ELF-1 (cell line): ENCODE measurements around the gene ZFYVE9.
"Not testable (repeated sequence)": the region's sequence is repeated elsewhere in the genome, so short reads cannot be mapped to it uniquely, and the experiment has no call there.

Experiments used
- DNase-seq: peaks from one replicate; pipeline ENCODE4 v3.0.0-alpha.2; 2016; ENCODE audit warnings: low read depth, low spot score

ZFYVE9 gene

GRCh38 chr1:52145137-52145536, 3.2 kb downstream of the ZFYVE9 start:
- no peak for DNase-seq

- not testable (repeated sequence) for DNase-seq
Measured at GRCh38 chr1:52150445-52150844, 8.6 kb downstream of the ZFYVE9 start.

- no peak for DNase-seq
Measured at GRCh38 chr1:52150946-52151345, 9.1 kb downstream of the ZFYVE9 start.

- no peak for DNase-seq
Measured at GRCh38 chr1:52152572-52152971, 10.7 kb downstream of the ZFYVE9 start.

- DNase-seq = no peak
Measured at GRCh38 chr1:52153010-52153409, 11.1 kb downstream of the ZFYVE9 start.

GRCh38 chr1:52153898-52154297, 12.0 kb downstream of the ZFYVE9 start:
- no peak for DNase-seq

GRCh38 chr1:52156460-52156859, 14.6 kb downstream of the ZFYVE9 start:
- no peak for DNase-seq

GRCh38 chr1:52157582-52157981, 15.7 kb downstream of the ZFYVE9 start:
- DNase-seq = no peak

GRCh38 chr1:52158218-52158617, 16.3 kb downstream of the ZFYVE9 start:
- DNase-seq = no peak

GRCh38 chr1:52159033-52159789, 17.3 kb downstream of the ZFYVE9 start:
- DNase-seq = no peak

- no peak for DNase-seq
Measured at GRCh38 chr1:52162947-52163346, 21.1 kb downstream of the ZFYVE9 start.

GRCh38 chr1:52164604-52165003, 22.7 kb downstream of the ZFYVE9 start:
- no peak for DNase-seq

- DNase-seq = no peak
Measured at GRCh38 chr1:52166996-52167753, 25.3 kb downstream of the ZFYVE9 start.

GRCh38 chr1:52168373-52169080, 26.6 kb downstream of the ZFYVE9 start:
- DNase-seq = no peak

- not testable (repeated sequence) for DNase-seq
Measured at GRCh38 chr1:52171149-52171548, 29.3 kb downstream of the ZFYVE9 start.

- DNase-seq = no peak
Measured at GRCh38 chr1:52179073-52179472, 37.2 kb downstream of the ZFYVE9 start.

GRCh38 chr1:52180176-52180575, 38.3 kb downstream of the ZFYVE9 start:
- no peak for DNase-seq

GRCh38 chr1:52181759-52182158, 39.9 kb downstream of the ZFYVE9 start:
- not testable (repeated sequence) for DNase-seq

- DNase-seq = not testable (repeated sequence)
Measured at GRCh38 chr1:52182328-52182727, 40.4 kb downstream of the ZFYVE9 start.

- no peak for DNase-seq
Measured at GRCh38 chr1:52182874-52183400, 41.0 kb downstream of the ZFYVE9 start.

- no peak for DNase-seq
Measured at GRCh38 chr1:52186449-52186848, 44.6 kb downstream of the ZFYVE9 start.

- DNase-seq = no peak
Measured at GRCh38 chr1:52189898-52190480, 48.1 kb downstream of the ZFYVE9 start.
